ENCODE data around the gene GABRR1.

- TF ChIP-seq CTCF (conservative IDR thresholded peaks at IDR 0.05; ENCODE audit: low read length): no peak
- TF ChIP-seq EZH2phosphoT487 (IDR thresholded peaks at IDR 0.05; ENCODE audit: borderline replicate concordance, low read depth, low read length): no peak
Observed at GRCh38 chr6:89260310-89260709, 43.2 kb upstream of the GABRR1 start.

All from OCI-LY7 (cell line).